ENCODE measurements around the gene PTCH2.
"Not testable (repeated sequence)": the region's sequence is repeated elsewhere in the genome, so short reads cannot be mapped to it uniquely, and the experiment has no call there.

The PTCH2 gene

DNA sequence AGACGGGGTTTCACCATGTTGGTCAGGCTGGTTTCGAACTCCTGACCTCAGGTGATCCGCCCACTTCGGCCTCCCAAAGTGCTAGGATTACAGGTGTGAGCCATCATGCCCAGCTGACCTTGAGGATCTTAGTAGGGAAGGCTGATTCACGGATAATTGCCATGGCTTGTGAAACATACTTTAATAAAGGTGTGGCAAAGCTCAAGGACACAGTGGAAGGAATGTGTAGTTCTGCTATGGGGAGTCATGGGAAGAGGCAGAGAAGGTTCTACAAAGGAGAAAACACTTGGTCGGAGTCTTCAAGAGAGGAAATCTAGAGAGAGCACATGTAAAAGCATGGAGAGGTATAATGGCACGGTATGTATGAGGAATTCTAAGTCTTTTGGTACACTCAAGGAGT is 12.7 kb upstream of the PTCH2 start:
- Histone ChIP-seq H3K27me3 (ENCODE audit: control insufficient read depth, insufficient read depth, low read length) (no peaks in the 10 kb centered on the region), H3K4me1 (ENCODE audit: control insufficient read depth, insufficient read depth, low read length) (no peaks in the 10 kb centered on the region), H3K4me3 (ENCODE audit: low read length) (no peak overlapping the region), H3K9ac (ENCODE audit: low read length) (no peak overlapping the region), H3K36me3 (ENCODE audit: control insufficient read depth, insufficient read depth, low read length) (no peaks in the 10 kb centered on the region), H3K27ac (ENCODE audit: low read depth, low read length) (no peak overlapping the region)

- Histone ChIP-seq H3K9ac (ENCODE audit: low read length) (no peak overlapping the region), H3K36me3 (ENCODE audit: control insufficient read depth, insufficient read depth, low read length) (no peaks in the 10 kb centered on the region)
These were observed 11.9 kb upstream of the PTCH2 start for GRCh38 chr1:44854970-44855369.

GRCh38 chr1:44853201-44853600 is 10.1 kb upstream of the PTCH2 start:
- H3K36me3 ChIP-seq (ENCODE audit: control insufficient read depth, insufficient read depth, low read length), result no peaks in the 10 kb centered on the region
- no peak overlapping the region for H3K9ac ChIP-seq (ENCODE audit: low read length)

More at GRCh38 chr1:44854970-44855369, 11.9 kb upstream of the PTCH2 start:
- Histone ChIP-seq H3K27ac (ENCODE audit: low read depth, low read length) (no peak overlapping the region), H3K27me3 (ENCODE audit: control insufficient read depth, insufficient read depth, low read length) (no peaks in the 10 kb centered on the region), H3K4me1 (ENCODE audit: control insufficient read depth, insufficient read depth, low read length) (no peaks in the 10 kb centered on the region), H3K4me3 (ENCODE audit: low read length) (no peak overlapping the region)

DNA sequence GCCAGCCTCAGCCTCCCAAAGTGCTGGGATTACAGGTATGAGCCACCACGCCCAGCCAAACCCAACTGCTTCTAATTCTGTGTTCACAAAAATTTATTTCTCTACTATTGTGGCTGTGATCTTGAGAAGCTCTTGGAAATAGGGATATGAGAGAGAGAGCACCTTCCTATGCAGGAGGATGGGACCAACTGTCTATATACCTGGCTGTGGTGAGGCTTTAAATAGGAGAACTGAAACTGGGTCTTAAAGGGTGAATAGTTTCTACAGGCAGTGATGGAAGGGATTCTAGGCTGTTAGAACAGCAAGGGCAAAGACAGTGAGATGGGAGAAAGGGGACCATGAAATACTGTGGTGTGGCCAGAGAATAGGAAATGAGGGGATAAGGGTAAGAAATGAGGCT is 8.3 kb upstream of the PTCH2 start:
- no peak overlapping the region for H3K9ac ChIP-seq (ENCODE audit: low read length)
- no peak overlapping the region for H3K27ac ChIP-seq (ENCODE audit: low read depth, low read length)
- H3K36me3 ChIP-seq (ENCODE audit: control insufficient read depth, insufficient read depth, low read length), result no peaks in the 10 kb centered on the region
- H3K27me3 ChIP-seq (ENCODE audit: control insufficient read depth, insufficient read depth, low read length), result no peaks in the 10 kb centered on the region
- H3K4me1 ChIP-seq (ENCODE audit: control insufficient read depth, insufficient read depth, low read length), result no peaks in the 10 kb centered on the region
- no peak overlapping the region for H3K4me3 ChIP-seq (ENCODE audit: low read length)

More at GRCh38 chr1:44853201-44853600, 10.1 kb upstream of the PTCH2 start:
- Histone ChIP-seq H3K27me3 (ENCODE audit: control insufficient read depth, insufficient read depth, low read length) (no peaks in the 10 kb centered on the region), H3K4me1 (ENCODE audit: control insufficient read depth, insufficient read depth, low read length) (no peaks in the 10 kb centered on the region), H3K4me3 (ENCODE audit: low read length) (no peak overlapping the region), H3K27ac (ENCODE audit: low read depth, low read length) (no peak overlapping the region)

DNA sequence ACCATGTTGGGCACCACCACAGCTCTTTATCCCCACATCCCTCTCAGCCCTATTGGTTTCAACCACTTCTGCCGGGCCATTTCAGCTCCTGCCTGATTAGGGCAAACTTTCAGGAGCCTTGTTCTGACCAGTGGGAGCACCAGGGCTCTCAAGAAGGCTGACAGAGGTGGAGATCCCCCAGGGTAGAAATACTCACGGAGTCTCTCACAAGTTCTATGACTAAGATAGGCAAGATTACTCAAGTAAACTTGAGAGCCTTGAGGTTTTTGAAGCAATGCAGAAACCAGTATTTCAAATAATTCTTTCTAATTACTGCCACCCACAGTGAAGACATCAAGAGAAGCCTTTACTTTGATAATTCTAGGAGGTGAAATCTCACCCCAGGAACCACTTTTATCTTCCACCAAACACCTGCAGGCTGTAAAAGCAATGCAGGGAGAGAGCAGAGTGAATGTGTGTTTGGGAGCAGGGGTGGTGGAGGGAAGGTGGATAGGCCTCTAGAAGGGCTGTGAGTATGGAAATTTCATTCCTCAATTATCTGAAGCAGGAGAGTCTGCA is 6.6 kb upstream of the PTCH2 start:
- Histone ChIP-seq H3K36me3 (ENCODE audit: control insufficient read depth, insufficient read depth, low read length) (no peaks in the 10 kb centered on the region), H3K4me1 (ENCODE audit: control insufficient read depth, insufficient read depth, low read length) (no peaks in the 10 kb centered on the region), H3K9ac (ENCODE audit: low read length) (no peak overlapping the region), H3K4me3 (ENCODE audit: low read length) (no peak overlapping the region), H3K27ac (ENCODE audit: low read depth, low read length) (no peak overlapping the region), H3K27me3 (ENCODE audit: control insufficient read depth, insufficient read depth, low read length) (no peaks in the 10 kb centered on the region)

GRCh38 chr1:44848456-44849181 is 5.6 kb upstream of the PTCH2 start:
- H3K4me3 ChIP-seq (ENCODE audit: low read length), result no peak overlapping the region
- H3K36me3 ChIP-seq (ENCODE audit: control insufficient read depth, insufficient read depth, low read length), result no peaks in the 10 kb centered on the region
- H3K27me3 ChIP-seq (ENCODE audit: control insufficient read depth, insufficient read depth, low read length), result no peaks in the 10 kb centered on the region
- H3K4me1 ChIP-seq (ENCODE audit: control insufficient read depth, insufficient read depth, low read length), result no peaks in the 10 kb centered on the region
- no peak overlapping the region for H3K9ac ChIP-seq (ENCODE audit: low read length)
- no peak overlapping the region for H3K27ac ChIP-seq (ENCODE audit: low read depth, low read length)

DNA sequence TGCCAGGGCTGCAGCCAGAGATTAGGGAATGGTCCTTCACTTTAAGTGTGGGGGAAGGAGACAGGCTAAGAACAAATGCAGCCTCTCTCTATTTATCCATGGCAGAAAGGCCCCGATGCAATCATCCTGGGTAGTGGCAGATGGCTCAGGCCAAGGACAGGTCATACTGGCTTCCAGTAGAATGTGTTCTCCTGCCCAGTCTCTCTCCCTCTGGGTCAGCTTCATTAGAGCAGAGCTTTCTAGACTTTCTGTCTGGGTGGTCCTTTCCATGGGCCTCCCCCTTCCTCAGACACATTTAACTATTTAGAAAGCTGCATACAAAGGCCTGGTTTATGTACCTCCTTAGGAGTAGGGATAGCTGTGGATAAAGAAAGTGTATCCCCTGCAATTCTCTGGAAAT is 4.8 kb upstream of the PTCH2 start:
- Histone ChIP-seq H3K4me1 (ENCODE audit: control insufficient read depth, insufficient read depth, low read length) (no peaks in the 10 kb centered on the region), H3K9ac (ENCODE audit: low read length) (no peak overlapping the region), H3K4me3 (ENCODE audit: low read length) (no peak overlapping the region), H3K36me3 (ENCODE audit: control insufficient read depth, insufficient read depth, low read length) (no peaks in the 10 kb centered on the region), H3K27ac (ENCODE audit: low read depth, low read length) (no peak overlapping the region), H3K27me3 (ENCODE audit: control insufficient read depth, insufficient read depth, low read length) (no peaks in the 10 kb centered on the region)

DNA sequence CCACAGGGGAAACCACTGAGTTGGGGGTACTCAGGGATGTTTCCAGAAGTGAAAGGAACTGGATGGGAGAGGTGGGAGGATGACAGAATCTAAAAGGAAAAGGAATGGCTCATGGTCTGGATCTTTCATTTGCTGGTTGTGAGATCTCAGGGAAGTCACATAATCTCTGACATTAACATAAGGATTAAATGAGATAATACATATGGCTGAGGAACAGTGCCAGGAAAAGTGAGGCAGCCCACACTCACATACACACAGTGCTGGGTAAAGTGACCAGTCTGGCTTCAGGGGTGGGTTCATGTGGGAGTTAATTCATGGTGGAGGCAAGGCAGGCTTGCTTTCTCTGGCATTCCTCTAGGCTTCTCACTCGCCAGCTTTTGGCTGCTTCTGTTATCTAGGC is 3.9 kb upstream of the PTCH2 start:
- Histone ChIP-seq H3K4me1 (ENCODE audit: control insufficient read depth, insufficient read depth, low read length) (no peaks in the 10 kb centered on the region), H3K27ac (ENCODE audit: low read depth, low read length) (no peak overlapping the region), H3K27me3 (ENCODE audit: control insufficient read depth, insufficient read depth, low read length) (no peaks in the 10 kb centered on the region), H3K36me3 (ENCODE audit: control insufficient read depth, insufficient read depth, low read length) (no peaks in the 10 kb centered on the region), H3K9ac (ENCODE audit: low read length) (no peak overlapping the region), H3K4me3 (ENCODE audit: low read length) (no peak overlapping the region)

- Histone ChIP-seq H3K4me3 (ENCODE audit: low read length) (peak overlapping the region; percentile 55), H3K9ac (ENCODE audit: low read length) (no peak overlapping the region), H3K36me3 (ENCODE audit: control insufficient read depth, insufficient read depth, low read length) (no peaks in the 10 kb centered on the region), H3K4me1 (ENCODE audit: control insufficient read depth, insufficient read depth, low read length) (no peaks in the 10 kb centered on the region), H3K27me3 (ENCODE audit: control insufficient read depth, insufficient read depth, low read length) (no peaks in the 10 kb centered on the region), H3K27ac (ENCODE audit: low read depth, low read length) (no peak overlapping the region)
These were observed 579 bp downstream of the PTCH2 start for GRCh38 chr1:44842486-44842861.

DNA sequence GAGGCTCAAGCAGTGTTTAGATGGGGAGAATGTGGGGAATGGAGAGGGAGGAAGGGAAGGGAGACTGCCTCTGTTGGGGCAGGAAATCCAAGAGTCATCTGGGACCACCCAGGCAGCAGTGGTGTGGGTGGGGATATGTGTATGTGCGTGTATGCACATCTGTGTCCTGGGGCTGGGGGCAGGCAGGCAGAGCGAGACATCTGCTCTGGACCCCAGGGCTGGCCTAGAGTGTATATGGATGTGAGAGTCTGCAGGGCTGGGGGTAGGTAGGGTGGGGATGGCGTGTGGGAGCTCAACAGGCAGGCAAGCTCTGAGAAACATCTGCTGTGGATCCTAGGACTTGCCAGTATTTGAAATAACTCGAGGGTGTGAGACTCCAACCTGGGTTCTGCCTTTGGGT is 3.5 kb downstream of the PTCH2 start:
- Histone ChIP-seq H3K27me3 (ENCODE audit: control insufficient read depth, insufficient read depth, low read length) (no peaks in the 10 kb centered on the region), H3K9ac (ENCODE audit: low read length) (no peak overlapping the region), H3K4me3 (ENCODE audit: low read length) (no peak overlapping the region), H3K36me3 (ENCODE audit: control insufficient read depth, insufficient read depth, low read length) (no peaks in the 10 kb centered on the region), H3K27ac (ENCODE audit: low read depth, low read length) (no peak overlapping the region), H3K4me1 (ENCODE audit: control insufficient read depth, insufficient read depth, low read length) (no peaks in the 10 kb centered on the region)

GRCh38 chr1:44838294-44838693 is 4.8 kb downstream of the PTCH2 start:
- not testable (repeated sequence) for H3K4me1 ChIP-seq (ENCODE audit: control insufficient read depth, insufficient read depth, low read length); H3K36me3 ChIP-seq (ENCODE audit: control insufficient read depth, insufficient read depth, low read length); H3K27me3 ChIP-seq (ENCODE audit: control insufficient read depth, insufficient read depth, low read length); H3K27ac ChIP-seq (ENCODE audit: low read depth, low read length); H3K9ac ChIP-seq (ENCODE audit: low read length); H3K4me3 ChIP-seq (ENCODE audit: low read length)

DNA sequence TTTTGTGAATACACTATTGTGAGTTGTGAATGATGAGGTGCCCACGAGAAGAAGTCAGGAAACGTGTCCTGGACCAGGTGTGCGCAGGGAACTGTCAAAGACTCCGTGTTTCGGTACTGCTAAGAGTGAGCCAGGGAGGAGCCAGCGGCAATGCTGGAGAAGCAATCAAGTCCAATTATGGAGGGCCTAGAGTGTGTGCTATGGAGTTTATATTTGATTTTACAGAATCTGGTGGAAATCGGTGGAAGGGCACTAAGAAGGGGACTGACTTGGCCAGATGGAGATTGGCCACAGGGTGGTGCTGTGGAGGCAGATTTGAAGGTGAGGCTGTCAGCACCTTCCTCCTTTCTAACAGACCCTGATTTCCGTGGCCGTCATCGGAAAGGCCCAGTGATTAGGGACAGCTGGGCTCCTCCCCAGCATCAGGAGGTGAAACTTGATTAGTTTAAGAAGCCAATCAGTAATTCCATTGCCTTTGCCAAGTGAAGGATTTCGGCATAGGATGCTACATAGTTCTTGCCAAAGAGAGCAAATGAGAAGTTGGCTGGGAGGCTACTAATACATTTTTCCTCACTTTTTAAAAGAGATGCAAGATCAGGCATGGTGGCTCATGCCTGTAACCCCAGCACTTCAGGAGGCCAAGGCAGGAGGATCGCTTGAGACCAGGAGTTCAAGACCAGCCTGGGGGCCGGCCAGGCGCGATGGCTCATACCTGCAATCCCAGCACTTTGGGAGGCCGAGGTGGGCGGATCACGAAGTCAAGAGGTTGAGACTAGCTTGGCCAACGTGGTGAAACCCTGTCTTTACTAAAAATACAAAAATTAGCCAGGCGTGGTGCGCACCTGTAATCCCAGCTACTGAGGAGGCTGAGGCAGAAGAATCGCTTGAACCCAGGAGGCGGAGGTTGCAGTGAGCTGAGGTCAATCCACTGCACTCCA is 7.0 kb downstream of the PTCH2 start:
- Histone ChIP-seq H3K9ac (ENCODE audit: low read length) (no peak overlapping the region), H3K4me3 (ENCODE audit: low read length) (no peak overlapping the region), H3K4me1 (ENCODE audit: control insufficient read depth, insufficient read depth, low read length) (no peaks in the 10 kb centered on the region), H3K27me3 (ENCODE audit: control insufficient read depth, insufficient read depth, low read length) (no peaks in the 10 kb centered on the region), H3K36me3 (ENCODE audit: control insufficient read depth, insufficient read depth, low read length) (no peaks in the 10 kb centered on the region), H3K27ac (ENCODE audit: low read depth, low read length) (no peak overlapping the region)

Measured in rectal smooth muscle tissue (tissue), 1 donor.